HG03039 (cell line): ENCODE results near the gene B4GALT7.

Source experiments
- ATAC-seq: cut with Tn5 transposase; IDR thresholded peaks from one replicate; pipeline ENCODE4 v1.9.1; 2021; ENCODE audit warnings: mild to moderate bottlenecking, moderate library complexity; ENCODE audit not compliant: unreplicated experiment

The B4GALT7 gene

GRCh38 chr5:177592905-177593304, 7.0 kb upstream of the B4GALT7 start:
- ATAC-seq = no peak

GRCh38 chr5:177593511-177593910, 6.4 kb upstream of the B4GALT7 start:
- ATAC-seq = no peak

- ATAC-seq = no peak
Observed at GRCh38 chr5:177594071-177594470, 5.9 kb upstream of the B4GALT7 start.

- no peak for ATAC-seq
Observed at GRCh38 chr5:177595026-177595585, 4.8 kb upstream of the B4GALT7 start.

DNA sequence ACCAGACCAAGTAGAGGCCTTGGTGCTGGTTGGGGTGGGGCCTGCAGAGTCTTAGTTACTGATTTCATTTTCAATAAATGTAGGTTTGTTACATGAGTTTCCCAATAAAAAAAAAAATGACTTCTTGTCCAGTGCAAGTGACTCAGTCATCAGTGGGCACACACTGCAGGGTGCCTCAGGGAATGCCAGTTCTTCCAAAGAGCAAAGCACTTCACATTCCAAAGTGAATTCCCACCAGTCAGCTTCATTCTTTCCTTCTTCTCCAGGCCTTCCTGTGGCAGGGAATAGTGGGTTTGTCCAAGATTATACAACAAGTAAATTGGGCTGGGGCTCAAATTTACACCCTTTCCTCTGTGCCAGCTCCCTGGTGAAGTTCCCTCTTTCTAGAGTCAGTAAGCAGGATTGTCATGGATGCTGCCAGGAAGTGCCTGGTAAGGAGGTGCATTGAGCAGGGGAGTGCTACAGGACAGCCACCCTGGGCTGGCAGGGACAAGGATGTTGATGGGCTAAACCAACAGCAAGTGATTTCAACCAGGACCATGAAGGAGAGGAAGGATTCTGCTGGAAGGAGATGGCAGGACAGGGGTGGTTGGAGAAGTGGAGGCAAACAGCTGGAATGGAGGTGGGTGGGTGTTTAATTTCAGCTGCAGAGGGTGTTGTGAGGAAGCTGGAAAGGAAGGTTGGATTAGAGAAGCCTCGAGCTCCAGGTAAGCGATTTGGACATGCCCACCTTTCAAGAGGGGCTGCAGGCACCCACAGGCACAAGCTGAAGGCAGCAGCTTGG, 3.7 kb upstream of the B4GALT7 start:
- no peak for ATAC-seq

DNA sequence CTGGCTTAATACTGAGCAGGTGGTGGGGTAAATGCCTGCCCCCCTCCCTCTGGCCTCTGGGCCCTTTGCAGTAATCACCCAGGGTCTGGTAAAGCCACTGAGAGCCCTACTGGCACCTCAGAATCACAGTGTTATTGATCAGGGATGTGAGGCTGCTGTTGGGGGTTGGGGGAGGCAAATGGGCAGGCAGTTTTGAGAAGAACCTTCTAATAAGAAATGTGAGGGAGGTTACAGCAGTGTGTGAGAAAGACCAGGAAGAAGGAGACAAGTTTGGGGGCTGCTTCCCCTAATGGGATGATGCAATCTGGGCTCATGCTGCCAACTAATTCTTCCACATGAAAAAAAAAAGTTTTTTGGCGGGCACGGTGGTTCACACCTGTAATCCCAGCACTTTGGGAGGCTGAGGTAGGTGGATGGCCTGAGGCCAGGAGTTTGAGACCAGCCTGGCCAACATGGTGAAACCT, 3.1 kb upstream of the B4GALT7 start:
- ATAC-seq = no peak

DNA sequence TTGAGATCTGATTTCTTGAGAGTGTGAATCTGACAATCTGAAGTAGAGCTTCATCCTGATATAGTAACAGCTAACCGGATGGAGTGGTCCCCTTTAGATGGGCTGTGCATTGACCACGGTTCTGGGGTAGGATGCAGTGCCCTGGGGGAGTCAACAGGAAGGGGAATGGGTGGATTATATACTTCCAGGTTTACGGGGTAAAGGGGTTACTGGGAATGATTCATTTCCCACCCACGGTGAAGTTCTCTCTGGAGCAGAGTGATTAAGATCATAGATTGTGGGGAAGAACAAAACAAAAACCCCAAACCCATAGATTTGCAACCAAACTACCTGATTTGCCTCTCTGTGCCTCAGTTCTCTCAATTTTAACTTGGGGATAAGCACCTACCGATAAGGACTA, 1.5 kb upstream of the B4GALT7 start:
- no peak for ATAC-seq

DNA sequence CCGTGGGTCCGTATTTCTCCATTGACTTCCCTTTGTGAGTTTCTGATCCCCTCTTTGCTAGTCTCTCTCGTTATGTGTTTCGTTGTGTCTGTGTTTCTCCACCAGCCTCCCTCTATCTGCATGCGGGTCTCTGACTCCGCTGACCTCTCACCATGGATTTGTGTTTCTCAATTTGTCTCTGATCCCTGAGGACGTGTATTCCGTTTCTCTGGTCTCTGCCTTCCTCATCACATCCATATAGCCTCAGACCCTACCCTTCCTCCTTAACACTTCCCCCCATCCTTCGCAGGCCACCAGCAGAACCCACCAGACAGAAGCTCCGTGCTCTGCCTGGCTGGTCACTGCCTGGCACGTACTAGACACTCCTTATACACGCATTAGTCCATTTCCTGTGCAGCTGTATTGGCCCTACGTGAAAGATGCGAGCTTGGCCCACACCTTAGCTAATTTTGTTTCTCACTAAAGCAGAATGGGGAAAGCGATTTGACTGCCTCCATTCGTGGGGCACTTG, 631 bp downstream of the B4GALT7 start:
- no peak for ATAC-seq

DNA sequence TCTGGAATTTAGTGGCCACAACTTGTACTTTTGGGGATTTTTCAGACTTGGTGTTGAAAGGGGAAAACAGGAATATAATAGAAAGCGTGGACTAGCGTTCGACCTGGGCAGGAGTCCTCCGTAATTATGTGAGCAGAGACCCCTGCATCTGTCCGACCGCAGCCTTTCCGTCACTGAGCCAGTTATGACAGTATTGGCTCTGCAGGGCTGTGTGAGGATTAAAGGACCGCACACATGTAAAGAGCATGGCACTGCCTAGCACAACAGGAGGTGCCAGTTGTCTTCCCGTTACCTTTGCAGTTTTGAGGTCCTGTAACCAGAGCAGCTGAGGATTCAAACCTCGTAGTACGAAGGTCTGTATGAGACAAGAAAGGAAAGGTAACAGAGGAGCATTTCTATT, 1.2 kb downstream of the B4GALT7 start:
- ATAC-seq = no peak

DNA sequence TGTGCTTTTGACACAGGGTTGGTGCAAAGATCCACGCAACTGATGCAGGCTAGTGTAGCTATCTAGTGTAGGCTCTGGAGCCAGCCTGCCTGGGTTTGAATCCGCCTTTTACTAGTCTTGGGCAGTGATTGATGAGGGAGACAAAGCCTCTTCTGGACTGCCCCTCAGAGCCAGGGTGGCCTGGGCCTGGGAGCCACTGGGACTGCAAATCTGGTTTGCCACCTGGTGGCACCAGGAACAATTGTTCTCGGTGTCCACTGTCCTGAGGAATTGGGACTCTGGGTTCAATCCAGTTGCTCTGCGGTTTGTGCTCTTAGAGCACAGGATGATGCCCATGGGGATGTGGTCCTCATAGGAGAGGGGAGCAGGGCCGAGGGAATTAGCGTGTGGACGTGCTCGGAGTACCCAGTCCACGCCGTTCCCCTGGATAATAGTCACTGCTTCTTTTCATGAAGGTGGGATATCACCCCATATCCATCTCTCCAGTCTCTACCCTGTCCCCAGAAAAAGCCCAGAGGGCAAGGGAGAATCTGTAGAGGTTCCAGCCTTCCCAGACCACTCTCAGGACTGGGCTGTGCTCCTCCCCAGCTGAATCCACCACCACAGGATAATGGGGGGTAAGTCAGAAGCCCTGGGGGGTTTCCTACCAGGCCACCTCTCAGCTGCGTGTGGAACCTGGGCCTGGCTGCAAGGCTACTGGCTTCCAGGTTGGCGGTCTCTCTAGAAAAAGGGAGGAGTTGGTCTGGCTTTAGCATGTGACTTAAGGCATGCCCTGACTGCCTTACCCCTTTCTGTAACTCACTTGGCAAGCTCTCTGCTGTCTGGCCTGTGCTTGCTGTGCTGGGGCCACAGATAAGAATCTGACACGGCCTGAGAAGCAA, 1.9 kb downstream of the B4GALT7 start:
- ATAC-seq = no peak

GRCh38 chr5:177602458-177602830, 2.5 kb downstream of the B4GALT7 start:
- no peak for ATAC-seq

GRCh38 chr5:177603631-177604030, 3.7 kb downstream of the B4GALT7 start:
- no peak for ATAC-seq

- no peak for ATAC-seq
Observed at GRCh38 chr5:177604116-177604521, 4.2 kb downstream of the B4GALT7 start.

- ATAC-seq = no peak
Observed at GRCh38 chr5:177604656-177605055, 4.7 kb downstream of the B4GALT7 start.

- no peak for ATAC-seq
Observed at GRCh38 chr5:177605078-177605477, 5.1 kb downstream of the B4GALT7 start.

DNA sequence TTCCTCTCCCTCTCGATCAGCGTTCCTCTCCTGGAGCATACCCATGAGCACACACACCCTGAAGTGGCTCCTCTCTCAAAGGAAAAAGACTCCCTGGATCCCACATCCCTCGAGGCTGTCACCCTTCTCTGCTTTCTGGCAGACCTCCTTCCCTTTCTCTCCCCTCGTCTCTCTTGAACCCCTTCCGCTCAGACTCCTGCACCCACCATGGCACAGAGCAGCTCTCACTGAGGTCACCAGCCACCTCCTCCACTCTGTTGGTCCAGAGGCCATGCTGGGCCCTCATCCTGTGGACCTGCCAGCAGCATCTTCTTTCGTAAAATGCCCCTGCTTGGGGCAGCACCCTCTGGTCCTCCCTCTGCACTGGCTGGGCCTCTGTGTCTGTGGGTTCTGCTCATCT, 5.7 kb downstream of the B4GALT7 start:
- ATAC-seq = no peak

- ATAC-seq = no peak
Observed at GRCh38 chr5:177606071-177607051, 6.4 kb downstream of the B4GALT7 start.

DNA sequence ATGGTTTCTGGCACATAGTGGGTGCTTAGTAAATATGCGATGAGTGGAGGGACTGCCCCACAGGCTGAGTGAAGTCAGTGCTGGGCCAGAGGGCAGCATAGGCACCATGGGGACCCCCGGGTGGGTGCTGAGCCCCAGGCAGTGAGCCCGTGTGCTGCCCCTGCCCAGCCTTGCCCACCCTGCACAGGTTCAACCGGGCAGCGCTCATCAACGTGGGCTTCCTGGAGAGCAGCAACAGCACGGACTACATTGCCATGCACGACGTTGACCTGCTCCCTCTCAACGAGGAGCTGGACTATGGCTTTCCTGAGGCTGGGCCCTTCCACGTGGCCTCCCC, 7.2 kb downstream of the B4GALT7 start:
- ATAC-seq = no peak

- ATAC-seq = no peak
Observed at GRCh38 chr5:177607452-177608192, 7.7 kb downstream of the B4GALT7 start.
